Measurements from ENCODE around the gene ICA1. TPM values are rescaled to one million over a fixed set of nuclear protein-coding genes. Genes with fewer than 3 reads are reported as not detected.

ICA1 gene
- total RNA-seq, 3 donors from 2014 or later = 22.1 to 70.1 (median 45.7) TPM

DNA sequence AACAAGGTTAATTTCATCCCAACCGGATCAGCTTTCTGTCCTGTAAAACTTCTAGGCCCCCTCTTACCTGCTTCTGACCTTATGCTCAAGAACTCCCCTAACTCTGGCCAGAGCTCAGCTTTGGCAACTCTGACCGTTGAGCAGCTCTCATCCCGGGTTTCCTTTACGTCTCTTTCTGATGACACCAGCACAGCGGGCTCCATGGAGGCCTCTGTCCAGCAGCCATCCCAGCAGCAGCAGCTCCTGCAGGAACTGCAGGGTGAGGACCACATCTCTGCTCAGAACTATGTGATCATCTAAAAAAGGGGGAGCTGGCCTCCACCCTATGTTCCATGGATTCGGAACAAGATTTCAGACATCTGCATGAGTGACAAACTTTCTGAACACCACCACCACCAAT lies 175.7 kb downstream of the ICA1 start:
- Histone ChIP-seq H3K27me3 (no peaks in the 10 kb centered on the region), H3K9me3 (no peaks in the 10 kb centered on the region), H3K36me3 (no peaks in the 10 kb centered on the region), H3K4me1 (no peaks in the 10 kb centered on the region), H3K27ac (no peak overlapping the region), H3K4me3 (no peak overlapping the region)
- no peak for TF ChIP-seq POLR2A (IDR thresholded peaks at IDR 0.05)
- TF ChIP-seq, protein P1, sequence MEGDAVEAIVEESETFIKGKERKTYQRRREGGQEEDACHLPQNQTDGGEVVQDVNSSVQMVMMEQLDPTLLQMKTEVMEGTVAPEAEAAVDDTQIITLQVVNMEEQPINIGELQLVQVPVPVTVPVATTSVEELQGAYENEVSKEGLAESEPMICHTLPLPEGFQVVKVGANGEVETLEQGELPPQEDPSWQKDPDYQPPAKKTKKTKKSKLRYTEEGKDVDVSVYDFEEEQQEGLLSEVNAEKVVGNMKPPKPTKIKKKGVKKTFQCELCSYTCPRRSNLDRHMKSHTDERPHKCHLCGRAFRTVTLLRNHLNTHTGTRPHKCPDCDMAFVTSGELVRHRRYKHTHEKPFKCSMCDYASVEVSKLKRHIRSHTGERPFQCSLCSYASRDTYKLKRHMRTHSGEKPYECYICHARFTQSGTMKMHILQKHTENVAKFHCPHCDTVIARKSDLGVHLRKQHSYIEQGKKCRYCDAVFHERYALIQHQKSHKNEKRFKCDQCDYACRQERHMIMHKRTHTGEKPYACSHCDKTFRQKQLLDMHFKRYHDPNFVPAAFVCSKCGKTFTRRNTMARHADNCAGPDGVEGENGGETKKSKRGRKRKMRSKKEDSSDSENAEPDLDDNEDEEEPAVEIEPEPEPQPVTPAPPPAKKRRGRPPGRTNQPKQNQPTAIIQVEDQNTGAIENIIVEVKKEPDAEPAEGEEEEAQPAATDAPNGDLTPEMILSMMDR (IDR thresholded peaks at IDR 0.05) = no peak
- no peak for TF ChIP-seq POLR2AphosphoS5 (IDR thresholded peaks at IDR 0.05)
- DNase-seq (ENCODE audit: low spot score in 2 of 2) = no peak
- intact Hi-C loops (cut with DNase I; ENCODE audit: low total_unique reads) = no loop called here

DNA sequence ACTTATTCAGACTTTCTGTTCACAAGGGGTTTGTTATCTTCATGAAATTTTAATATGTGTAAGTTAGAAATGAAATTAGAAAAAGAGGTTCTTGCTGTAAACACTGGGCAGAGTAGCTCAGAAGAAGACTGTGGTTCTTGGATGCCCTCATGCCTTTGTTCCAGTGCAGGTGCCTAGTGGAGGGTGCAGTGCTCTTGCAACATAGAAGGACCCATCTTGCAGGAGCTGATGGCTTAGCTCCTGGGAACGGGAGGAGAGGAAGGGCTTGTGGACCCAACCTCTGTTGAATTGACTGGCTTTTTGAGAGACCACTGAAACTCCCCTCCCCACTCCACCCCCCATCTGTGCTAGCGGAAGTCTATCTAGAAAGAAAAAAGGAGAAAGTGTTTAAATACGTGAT lies 176.5 kb downstream of the ICA1 start:
- TF ChIP-seq POLR2AphosphoS5 (IDR thresholded peaks at IDR 0.05) = no peak
- no peak for TF ChIP-seq POLR2A (IDR thresholded peaks at IDR 0.05)
- no peaks in the 10 kb centered on the region for H3K27me3 ChIP-seq
- intact Hi-C loops (cut with DNase I; ENCODE audit: low total_unique reads) = no loop called here
- H3K27ac ChIP-seq = no peak overlapping the region
- no peaks in the 10 kb centered on the region for H3K4me1 ChIP-seq
- H3K9me3 ChIP-seq = no peaks in the 10 kb centered on the region
- no peak for DNase-seq (ENCODE audit: low spot score in 2 of 2)
- no peaks in the 10 kb centered on the region for H3K36me3 ChIP-seq
- no peak overlapping the region for H3K4me3 ChIP-seq

DNA sequence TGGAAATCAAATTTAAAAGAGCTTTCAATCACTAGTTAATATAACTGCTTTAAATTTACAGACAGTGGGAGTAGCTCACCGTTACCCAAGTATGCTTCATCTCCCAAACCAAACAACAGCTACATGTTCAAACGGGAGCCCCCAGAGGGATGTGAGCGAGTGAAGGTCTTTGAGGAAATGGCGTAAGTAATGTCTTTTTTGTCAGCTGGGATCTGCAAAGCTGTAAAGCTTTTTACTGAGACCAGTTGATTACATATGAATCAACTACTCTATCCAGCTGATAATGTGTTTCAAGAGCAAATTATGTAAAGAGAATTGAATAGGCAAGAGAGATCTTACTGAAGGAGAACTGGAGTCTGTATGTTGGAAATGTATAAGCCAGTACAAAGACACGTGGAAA lies 177.1 kb downstream of the ICA1 start:
- intact Hi-C loops (cut with DNase I; ENCODE audit: low total_unique reads) = no loop called here
- H3K36me3 ChIP-seq = no peaks in the 10 kb centered on the region
- no peak overlapping the region for H3K27ac ChIP-seq
- DNase-seq (ENCODE audit: low spot score in 2 of 2) = no peak
- H3K4me3 ChIP-seq = no peak overlapping the region
- TF ChIP-seq, protein P1 (IDR thresholded peaks at IDR 0.05) = no peak
- TF ChIP-seq POLR2AphosphoS5 (IDR thresholded peaks at IDR 0.05) = no peak
- no peak for TF ChIP-seq POLR2A (IDR thresholded peaks at IDR 0.05)
- H3K9me3 ChIP-seq = no peaks in the 10 kb centered on the region
- H3K4me1 ChIP-seq = no peaks in the 10 kb centered on the region
- no peaks in the 10 kb centered on the region for H3K27me3 ChIP-seq

- TF ChIP-seq POLR2A (IDR thresholded peaks at IDR 0.05) = no peak
- no peak for TF ChIP-seq POLR2AphosphoS5 (IDR thresholded peaks at IDR 0.05)
- TF ChIP-seq, protein P1 (IDR thresholded peaks at IDR 0.05) = no peak
- no peak overlapping the region for H3K4me3 ChIP-seq
- no peaks in the 10 kb centered on the region for H3K27me3 ChIP-seq
- no peak overlapping the region for H3K27ac ChIP-seq
- no peaks in the 10 kb centered on the region for H3K4me1 ChIP-seq
- H3K36me3 ChIP-seq = no peaks in the 10 kb centered on the region
- intact Hi-C loops (cut with DNase I; ENCODE audit: low total_unique reads) = no loop called here
- DNase-seq (ENCODE audit: low spot score in 2 of 2) = no peak
- no peaks in the 10 kb centered on the region for H3K9me3 ChIP-seq
Observed at GRCh38 chr7:8082762-8083161, 179.2 kb downstream of the ICA1 start.

DNA sequence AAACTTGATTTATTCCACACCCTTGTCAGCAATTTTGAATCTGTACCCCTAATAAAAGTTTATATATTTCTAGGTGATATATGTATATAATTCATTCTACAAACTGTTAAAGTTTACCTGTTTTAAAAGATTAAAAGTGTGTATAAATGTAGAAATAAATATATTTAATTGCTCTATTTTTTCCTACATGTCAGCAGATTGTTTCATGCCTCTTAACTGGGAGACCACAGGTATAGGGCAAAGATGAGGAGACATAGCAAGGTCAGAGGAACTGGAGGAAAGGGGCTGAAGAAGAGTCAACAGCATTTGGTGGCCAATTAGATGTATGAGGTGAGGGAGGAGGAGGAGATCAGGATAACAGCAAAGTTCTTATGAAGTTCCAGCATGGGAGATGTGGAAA lies 183.5 kb downstream of the ICA1 start:
- Histone ChIP-seq H3K4me1 (no peaks in the 10 kb centered on the region), H3K27ac (no peak overlapping the region), H3K9me3 (no peaks in the 10 kb centered on the region), H3K27me3 (no peaks in the 10 kb centered on the region), H3K36me3 (no peaks in the 10 kb centered on the region), H3K4me3 (no peak overlapping the region)
- intact Hi-C loops (cut with DNase I; ENCODE audit: low total_unique reads) = no loop called here
- no peak for DNase-seq (ENCODE audit: low spot score in 2 of 2)
- TF ChIP-seq POLR2AphosphoS5 (IDR thresholded peaks at IDR 0.05) (no peak), POLR2A (IDR thresholded peaks at IDR 0.05) (no peak)
- TF ChIP-seq, protein P1 (IDR thresholded peaks at IDR 0.05) = no peak

Data from breast epithelium (tissue), 4 donors.